Limb (tissue), 2 donors: ENCODE data around the gene BCAT1.
A peak's percentile ranks its signal among the peaks of the same experiment; 100 is the strongest.
"Not testable (repeated sequence)": the region's sequence is repeated elsewhere in the genome, so short reads cannot be mapped to it uniquely, and the experiment has no call there.

Experiments
- DNase-seq, 2 donors: peaks; one replicate each; pipeline ENCODE4 v3.0.0-alpha.2; 2016; ENCODE audit errors: extremely low spot score in 2 of 2

The BCAT1 gene

DNA sequence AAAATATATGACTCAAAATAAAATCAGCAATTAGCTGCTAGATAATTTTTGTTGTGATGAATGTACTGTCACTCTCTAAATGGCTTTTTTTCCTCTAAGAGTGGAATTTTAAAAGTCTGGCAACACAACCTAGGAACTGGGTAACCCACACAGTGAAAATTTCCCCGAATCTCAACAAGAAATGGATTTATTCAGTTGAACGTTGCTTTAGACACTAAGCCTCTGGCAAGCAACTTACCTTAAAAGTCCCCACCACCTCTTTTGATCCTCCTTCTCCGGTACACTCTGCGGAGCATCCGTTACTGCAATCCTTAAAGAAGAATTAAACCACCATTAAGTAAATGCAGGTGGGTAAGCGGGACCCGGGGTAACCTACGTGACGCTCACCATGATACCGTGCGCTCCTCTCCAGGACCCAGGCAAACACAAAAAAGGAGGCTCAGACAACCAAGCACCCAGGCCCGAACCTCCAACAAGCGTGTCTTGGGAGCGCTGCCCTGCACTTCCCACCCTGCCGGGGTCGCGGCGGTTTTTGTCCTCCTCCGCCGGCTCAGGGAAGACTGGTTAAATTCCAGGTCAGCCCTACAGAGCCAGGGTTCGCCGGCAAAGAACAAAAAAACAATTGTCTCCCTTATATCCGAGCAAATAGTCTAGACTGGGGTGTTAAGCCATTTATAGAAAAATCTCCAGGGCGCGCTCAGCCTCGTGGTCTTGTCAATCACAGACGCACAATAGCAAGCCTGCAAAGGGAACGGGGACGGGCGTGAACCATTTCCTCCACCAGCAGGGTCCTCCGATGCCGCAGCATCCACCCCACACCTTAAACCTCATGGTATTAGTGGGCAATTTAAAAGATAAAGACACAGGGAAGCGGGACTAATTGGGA, 47.1 kb downstream of the BCAT1 start:
- DNase-seq: peak; percentile 6 to 70

DNA sequence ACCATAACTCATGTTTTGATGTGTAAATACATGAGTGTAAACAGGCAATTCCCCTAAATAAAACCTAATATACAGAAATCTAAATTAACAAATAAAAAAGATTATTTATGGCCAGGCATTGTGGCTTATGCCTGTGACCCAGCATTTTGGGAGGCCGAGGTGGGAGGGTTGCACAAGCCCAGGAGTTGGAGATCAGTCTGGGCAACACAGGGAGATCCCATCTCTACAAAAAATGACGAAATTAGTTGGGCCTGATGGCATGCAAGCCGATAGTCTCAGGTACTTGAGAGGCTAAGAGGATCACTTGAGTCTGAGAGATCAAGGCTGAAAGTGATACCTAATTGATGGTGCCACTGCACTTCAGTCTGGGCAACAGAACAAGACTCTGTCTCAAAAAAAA, 48.7 kb downstream of the BCAT1 start:
- no peak for DNase-seq

DNA sequence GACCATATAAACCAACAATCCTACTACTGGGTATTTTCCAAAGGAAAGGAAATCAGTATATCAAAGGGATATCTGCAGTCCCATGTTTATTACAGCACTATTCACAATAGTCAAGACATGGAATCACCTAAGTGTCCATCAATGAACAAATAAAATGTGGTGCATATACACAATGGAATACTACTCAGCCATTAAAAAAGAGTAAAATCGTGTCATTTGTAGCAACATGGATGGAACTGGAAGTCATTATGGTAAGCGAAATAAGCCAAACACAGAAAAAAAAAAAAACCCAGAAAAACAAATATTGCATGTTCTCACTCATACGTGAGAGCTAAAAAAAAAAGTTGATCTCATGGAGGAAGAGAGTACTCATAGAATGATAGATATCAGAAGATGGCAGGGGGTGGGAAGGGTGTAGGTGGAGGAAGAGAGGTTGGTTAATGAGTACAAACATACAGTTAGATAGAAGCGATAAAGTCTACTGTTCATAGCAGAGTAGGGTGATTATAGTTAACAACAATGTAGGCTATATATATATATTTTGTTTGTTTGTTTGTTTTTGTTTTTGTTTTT, 49.3 kb downstream of the BCAT1 start:
- DNase-seq: no peak

DNA sequence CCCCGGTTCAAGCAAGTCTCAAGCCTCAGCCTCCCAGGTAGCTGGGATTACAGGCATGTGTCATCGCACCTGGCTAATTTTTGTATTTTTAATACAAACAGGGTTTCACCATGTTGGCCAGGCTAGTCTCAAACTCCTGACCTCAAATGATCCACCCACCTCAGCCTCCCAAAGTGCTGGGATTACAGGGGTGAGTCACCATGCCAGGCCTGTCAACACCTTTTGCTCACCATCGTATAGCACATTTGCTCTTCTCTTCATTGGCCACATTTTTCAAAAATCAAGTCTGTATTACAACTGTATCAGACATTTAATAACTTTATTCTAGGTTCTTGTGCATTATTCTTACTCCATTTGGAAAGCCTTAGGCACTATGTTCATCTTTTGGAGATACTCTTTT, 50.3 kb downstream of the BCAT1 start:
- no peak for DNase-seq

DNA sequence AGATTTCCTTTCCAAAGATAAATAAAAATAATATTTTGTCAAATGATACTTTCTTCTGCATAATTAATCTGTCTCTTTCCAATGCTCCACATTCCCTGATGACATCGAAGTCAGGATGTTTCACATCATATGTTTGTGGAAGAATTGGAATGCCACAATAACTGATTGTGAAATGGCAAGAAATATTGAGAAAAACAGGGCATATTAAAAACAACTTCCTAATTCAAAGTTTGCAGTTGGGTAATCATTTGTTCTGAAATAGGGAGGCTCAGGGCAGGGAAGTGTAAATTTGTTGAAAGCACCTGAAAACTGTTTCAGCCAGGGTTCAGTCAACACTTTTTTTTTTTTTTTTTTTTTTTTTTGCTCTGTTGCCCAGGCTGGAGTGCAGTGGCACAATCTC, 50.7 kb downstream of the BCAT1 start:
- DNase-seq: no peak

DNA sequence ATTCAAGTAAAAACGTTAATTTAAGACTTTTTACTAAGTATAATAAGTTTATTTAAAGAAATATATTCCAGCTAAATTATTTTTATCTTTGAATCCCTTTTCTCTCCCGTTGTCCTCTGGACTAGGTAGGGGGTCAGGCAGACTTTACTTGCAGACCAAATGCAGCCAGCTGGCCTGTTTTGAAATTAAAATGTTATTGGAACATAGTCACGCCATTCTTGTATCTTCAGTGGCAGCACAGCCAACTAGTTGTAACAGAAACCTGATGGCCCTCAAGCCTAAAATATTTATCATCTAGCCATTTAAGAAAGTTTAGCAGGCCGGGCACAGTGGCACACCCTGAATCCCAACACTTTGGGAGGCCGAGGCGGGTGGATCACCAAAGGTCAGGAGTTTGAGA, 52.7 kb downstream of the BCAT1 start:
- DNase-seq: no peak

DNA sequence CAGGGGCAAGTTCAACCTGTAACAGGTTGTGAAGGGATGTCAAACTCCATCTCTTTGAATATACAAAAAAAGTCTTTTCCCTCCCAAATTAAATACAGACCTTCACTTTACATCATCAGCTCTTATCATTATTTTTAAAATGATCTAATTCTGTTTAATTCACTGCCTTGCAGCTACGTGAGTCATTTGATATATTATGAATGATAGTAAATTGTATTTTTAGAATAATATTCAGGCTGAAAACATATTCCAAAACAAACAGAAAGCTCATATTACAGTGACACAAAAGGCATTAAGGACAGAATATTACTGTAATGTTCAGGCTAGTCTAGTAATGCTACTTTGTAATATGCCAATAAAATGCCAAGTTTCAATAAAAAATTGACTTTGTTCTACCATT, 53.3 kb downstream of the BCAT1 start:
- no peak for DNase-seq

DNA sequence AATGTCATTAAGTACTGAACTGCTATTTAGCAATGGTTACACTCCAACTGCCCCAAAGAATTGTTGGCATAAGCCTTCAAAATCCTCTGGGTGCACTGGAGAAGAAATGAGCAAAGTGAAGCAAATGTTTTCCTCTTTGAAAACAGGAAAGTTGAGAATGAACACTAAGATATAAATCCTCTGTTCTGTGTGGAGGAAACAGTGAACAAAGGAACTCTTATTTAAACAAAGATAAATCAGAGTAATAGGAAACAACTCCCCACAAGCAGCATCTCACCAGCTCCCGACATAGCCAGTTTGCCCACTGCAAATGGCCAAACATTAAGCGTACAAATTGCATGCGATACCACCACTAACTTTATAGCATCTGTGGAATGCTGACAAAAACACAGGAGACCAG, 54.0 kb downstream of the BCAT1 start:
- DNase-seq: no peak

DNA sequence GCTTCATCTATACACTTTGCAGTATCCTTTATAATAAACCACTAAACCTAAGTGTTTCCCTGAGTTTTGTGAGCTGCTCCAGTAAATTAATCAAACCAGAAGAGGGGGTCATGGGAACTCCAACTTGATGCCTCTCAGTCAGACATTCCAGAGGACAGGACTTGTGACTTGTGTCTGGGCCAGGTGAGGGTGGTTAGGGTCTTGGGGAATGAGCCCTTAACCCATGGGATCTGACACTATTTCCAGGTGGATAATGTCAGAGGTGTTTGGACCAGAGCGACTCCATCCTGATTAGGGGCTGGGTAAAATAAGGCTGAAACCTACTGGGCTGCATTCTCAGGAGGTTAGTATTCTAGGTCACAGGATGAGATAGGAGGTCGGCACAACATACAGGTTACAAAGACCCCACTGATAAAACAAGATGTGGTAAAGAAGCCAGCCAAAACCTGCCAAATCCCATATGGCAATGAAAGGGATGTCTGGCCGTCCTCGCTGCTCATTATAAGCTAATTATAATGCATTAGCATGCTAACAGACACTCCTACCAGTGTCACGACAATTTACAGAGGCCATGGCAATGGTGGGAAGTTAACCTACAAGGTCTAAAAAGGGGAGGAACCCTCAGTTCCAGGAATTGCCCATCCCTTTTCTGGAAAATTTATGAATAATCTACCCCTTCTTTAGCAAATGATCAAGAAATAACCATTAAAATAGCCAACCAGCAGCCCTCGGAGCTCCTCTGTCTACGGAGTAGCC, 58.7 kb downstream of the BCAT1 start:
- no peak for DNase-seq

DNA sequence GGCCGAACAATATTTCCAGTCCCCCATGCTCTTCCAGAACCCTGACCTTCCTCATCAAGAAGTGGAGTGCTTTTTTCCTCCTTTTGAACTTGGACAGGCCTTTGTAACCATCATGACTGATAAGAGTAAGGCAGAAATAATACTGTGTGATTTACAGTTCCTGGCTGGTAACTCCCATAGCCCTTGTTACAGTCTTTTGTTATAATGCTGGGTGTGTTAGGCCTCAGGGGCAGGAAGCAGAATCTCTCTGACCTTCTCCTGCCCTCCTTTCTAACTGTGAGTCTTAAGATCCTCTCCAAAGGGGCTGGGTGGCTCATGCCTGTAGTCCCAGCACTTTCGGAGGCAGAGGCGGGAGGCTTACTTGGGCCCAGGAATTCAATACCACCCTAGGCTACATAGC, 59.5 kb downstream of the BCAT1 start:
- DNase-seq: no peak

DNA sequence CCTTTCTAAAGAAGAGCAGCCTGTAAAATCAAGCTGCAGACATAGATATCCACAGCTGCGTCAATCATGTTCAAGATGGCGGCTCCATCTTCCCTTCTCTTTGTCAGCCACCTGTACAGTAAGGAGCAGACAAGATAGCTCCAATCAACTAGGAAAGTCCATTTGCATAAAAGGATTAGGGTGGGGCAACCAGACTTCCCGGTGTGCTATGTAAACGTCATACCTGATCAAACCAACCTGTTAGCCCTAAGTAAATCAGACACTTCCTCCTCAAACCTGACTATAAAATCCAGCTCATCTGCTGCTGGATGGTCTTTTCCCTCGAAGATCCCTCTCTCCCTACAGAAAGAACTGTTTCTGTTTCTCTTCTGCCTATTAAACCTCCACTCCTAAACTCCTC, 60.1 kb downstream of the BCAT1 start:
- DNase-seq: no peak

DNA sequence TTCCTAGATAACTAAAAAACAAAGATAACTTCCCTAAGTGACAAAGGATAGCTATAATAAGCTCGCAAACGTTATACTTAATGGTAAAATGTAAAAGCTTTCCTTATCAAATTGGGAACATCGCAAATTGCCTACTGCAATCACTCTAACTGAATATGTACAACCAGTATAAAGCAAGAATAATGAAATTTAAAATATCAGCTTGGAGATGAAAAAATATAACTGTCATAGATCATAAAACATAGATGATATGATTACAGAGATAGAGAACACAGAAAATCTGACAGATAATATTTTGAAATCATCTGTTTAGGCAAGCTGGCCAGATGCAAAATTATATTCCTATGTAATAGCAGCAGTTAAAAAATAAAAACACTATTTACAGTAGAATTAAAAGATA, 64.0 kb downstream of the BCAT1 start:
- no peak for DNase-seq

DNA sequence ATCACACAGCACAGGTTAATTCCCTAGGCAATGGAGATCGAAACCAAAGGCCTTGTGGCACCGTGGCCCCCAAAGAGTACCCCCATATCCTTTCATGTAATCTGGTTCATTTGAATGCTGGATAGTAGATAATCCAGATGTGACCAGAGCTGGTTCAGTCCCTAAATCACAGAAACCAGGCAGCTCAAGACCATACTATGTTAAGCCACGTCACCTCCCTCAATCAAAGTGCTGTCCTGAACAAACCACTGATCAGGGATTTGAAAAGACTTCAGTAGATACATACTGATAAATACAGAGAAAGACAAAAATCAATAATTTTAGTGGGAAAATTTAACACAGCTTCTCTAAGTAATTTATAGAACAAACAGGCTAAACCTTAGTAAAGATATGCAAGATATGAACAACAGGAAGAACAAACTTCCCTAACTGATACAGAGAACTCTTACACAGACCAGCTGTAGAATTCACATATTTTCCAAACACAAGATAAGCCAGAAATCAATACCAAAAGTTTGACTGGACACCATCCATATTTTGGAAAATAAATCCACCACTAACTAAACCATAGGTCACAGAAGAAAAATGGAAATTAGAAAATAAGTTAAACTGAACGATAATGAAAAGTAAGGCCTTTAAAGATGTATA, 67.1 kb downstream of the BCAT1 start:
- no peak for DNase-seq

DNA sequence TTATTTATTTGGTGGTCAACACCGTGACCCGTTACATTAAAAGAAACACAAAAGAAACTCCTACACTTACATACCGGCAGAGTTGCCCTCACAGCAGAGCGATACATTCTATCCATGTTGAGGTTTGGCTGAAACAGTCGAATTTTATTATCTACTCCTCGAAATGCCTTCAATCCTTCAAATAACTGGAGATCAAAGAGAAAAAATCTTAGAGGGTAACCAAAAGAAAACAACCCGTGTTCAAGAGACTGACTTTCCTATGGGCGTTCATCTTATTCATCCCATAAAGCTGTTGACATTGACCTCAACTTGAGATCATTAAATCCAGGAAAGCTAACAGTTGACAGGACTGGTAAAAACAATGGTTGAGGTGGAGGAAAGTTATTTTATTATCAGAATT, 67.7 kb downstream of the BCAT1 start:
- no peak for DNase-seq

DNA sequence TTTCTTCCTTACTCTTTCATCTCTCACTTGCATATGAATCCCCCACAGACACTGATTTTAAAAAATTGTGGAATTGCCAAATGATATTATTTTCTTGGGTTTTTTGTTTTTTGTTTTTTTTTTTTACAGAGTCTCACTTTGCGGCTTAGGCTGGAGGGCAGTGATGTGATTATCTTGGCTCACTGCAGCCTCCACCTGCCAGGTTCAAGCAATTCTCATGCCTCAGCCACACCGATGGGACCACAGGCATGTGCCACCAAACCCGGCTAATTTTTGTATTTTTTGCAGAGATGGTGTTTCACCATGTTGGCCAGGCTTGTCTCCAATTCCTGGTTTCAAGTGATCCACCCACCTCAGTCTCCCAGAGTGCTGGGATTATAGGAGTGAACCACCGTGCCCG, 68.2 kb downstream of the BCAT1 start:
- DNase-seq: no peak

DNA sequence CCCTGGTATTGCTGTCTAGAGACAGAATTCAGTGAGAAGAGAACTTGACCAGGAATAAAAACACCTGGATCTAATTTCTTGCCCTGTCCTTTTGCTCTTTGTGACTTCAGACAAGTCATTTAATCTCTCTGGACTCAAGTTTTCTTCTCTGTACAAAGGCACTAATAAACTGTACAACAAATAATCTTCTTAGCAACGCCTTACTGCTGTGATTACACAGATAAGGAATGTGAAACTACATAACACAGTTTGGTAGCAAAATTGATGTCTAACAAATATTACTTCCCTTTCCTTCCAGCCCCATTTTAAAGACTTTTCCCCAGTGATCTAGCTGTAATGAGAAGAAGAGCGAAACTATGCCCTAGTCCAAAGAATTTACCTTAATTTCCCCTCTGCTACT, 69.3 kb downstream of the BCAT1 start:
- no peak for DNase-seq

DNA sequence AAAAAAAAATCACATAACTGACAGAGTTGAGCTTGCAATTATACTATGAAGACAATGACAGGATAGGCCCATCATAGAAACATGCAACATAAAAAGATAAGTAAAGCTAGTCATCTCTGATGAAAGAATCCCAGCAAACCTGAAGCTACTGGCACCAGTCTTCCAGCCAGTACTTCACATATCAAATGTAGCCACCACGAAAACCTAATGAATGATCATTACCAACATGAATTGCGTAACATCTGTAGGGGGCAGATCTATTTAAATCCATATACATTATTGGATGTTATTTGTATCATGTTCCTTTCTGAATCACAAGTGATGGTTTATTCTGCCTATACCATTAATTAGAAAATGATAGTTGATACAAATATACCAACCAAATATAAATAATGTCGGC, 73.9 kb downstream of the BCAT1 start:
- DNase-seq: no peak

DNA sequence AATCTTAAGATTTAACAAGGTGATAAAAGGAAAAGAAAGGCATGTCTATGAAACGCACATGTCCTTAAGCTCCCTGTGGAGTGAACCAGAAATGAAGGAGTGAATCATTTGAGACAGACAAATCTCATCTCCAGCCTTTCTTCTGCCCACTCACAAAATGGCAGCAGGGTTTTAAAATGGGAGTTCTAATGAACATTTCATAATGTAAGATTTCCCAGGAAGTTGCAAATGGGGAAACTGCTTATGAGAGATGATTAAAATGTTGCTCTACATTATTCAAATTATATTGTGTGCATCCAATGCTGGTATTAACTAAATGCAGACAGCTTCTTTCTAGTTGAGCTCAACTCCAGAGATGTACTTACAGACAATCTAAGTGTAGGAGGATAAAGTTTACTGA, 76.7 kb downstream of the BCAT1 start:
- no peak for DNase-seq

DNA sequence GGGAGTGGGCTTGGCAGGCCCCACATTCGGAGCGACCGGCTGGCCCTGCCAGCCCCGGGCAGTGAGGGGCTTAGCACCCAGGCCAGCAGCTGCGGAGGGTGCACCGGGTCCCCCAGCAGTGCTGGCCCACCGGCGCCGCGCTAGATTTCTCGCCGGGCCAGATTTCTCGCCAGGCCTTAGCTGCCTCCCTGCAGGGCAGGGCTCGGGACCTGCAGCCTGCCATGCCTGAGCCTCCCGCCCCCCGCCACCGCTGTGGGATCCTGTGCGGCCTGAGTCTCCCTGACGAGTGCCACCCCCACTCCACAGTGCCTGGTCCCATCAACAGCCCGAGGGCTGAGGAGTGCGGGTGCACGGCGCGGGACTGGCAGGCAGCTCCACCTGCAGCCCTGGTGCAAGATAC, 82.8 kb downstream of the BCAT1 start:
- DNase-seq: not testable (repeated sequence)

DNA sequence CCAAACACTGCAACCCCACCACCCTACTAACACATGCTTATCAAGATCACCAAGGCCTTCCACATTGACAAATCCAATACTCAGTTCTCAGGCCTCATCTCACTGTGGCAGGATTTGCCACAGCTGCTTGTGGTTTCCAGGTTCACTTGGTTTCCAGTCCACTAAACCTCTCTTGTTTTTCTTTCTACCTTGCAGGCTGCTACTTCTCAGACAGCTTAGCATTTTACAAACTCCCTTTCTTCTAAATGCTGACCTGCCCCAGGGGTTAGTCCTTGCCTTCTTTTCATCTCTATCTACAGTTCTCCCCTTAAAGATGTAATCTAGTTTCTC, 84.1 kb downstream of the BCAT1 start:
- no peak for DNase-seq

DNA sequence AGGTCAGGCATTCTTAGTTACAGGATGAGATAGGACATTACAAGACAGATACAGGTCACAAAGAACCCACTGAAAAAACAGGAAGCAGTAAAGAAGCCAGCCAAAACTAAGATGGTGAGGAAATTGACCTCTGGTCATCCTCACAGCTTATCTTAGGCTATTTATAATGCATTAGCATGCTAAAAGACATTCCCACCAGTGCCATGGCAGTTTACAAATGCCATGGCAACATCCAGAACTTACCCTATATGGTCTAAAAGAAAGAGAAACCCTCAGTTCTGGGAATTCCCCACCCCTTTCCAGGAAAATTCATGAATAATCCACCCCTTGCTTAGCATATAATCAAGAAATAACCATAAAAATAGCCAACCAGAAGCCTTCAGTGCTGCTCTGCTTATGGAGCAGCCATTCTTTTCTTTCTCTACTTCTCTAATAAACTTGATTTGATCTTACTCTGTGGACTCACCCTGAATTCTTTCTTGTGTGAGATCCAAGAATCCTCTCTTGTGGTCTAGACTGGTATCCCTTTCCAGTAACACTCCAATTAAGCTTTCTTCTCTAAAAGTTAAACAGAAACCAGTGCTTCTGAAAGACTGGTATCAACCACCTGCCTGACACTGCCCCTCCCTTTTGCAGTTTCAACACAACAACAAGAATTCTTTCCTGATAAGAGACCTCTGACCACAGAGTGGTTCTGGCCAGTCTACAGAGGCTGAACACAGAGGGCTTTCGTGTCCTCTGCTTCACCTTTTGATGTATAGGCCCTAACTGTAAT, 86.9 kb downstream of the BCAT1 start:
- DNase-seq: no peak

DNA sequence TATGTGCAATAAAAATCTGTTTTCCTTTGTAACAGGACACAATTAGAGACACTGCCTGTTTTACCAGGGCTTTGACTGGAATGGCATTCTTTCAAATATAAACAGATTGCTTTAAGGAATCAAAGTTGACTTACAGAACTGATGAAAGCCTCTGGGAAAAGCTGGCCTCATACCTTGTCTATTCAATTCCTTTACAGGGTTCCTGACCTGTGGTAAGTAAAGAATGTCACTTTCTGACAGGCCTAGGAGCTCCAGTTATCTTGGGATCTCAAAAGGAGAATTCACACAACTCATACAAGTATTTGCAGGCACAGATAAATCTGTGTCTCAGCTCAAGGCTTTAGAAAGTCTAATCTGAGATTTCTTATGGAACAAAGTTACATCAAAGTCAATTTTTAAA, 88.4 kb downstream of the BCAT1 start:
- no peak for DNase-seq
